ENCODE results near the gene ABHD1.

GRCh38 chr2:27078267-27079194, 45.1 kb upstream of the ABHD1 start, which contains the start of gene EMILIN1:
- TF ChIP-seq CTCF (IDR thresholded peaks at IDR 0.05) (no peak), POLR2A (IDR thresholded peaks at IDR 0.05) (no peak)
